HG03342 (cell line): ENCODE data around the gene OR4A47.
"Not testable (repeated sequence)": the region's sequence is repeated elsewhere in the genome, so short reads cannot be mapped to it uniquely, and the experiment has no call there.

ENCODE experiments used
- ATAC-seq: cut with Tn5 transposase; IDR thresholded peaks from one replicate; pipeline ENCODE4 v1.9.1; 2021; ENCODE audit warnings: mild to moderate bottlenecking, moderate library complexity; ENCODE audit not compliant: unreplicated experiment

The OR4A47 gene, protein sequence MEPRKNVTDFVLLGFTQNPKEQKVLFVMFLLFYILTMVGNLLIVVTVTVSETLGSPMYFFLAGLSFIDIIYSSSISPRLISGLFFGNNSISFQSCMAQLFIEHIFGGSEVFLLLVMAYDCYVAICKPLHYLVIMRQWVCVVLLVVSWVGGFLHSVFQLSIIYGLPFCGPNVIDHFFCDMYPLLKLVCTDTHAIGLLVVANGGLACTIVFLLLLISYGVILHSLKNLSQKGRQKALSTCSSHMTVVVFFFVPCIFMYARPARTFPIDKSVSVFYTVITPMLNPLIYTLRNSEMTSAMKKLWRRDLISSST

DNA sequence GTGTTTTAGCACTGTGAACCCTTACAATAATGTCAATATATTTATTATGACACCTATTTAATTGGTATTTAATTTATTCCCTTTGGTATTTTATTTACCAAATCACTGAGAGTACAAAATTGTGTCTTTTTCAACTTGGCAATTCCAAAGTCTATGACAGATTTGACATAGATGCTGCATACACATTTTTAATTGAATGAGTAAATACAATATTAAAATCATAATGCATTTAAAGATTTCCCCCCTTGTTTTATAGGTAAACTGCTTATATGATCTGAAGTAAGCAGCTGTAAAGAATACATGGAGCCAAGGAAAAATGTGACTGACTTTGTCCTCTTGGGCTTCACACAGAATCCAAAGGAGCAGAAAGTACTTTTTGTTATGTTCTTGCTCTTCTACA lies at the start of gene OR4A47:
OR4A47 (plus strand) TSS at position 301 of the 400 bp plus-strand sequence; CDS start at position 301, 0 bp downstream.
- ATAC-seq: not testable (repeated sequence)

DNA sequence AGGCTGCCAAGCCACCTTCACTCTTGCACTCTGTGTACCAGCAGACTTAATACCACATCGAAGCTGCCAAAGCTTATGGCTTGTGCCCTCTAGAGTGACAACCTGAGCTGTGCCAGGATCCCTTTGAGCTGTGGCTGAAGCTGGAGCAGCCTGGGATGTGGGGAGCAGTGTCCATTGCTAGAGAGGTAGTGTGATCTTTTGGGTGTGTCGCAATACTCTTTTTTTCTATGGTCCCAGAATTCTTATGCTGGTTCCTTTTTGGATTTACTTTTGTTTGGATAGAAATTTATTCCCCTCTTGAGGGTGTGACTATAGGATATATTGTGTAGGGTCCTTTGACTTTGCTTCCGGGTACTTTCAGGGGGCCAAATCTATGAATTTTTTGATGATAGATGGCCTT lies 32.7 kb upstream of the OR4A47 start:
- not testable (repeated sequence) for ATAC-seq

DNA sequence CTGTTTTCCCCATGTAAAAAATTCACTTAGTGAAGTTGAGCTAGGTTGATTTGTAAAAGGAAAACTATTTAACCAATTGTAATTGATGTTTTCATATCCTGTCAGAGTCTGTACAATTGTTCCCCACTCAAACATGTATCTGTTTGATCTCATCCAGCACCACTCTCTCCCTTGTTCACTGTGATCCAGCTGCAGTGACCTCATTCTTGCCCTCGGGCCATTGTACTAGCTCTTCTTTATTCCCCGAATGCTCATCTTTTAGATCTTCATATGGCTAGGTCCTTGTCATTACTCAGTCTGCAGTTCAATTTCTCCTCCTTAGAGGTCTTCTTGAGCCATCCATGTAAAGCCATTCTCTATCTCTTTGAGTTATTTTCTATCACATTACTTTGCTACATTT lies 14.6 kb upstream of the OR4A47 start:
- not testable (repeated sequence) for ATAC-seq

DNA sequence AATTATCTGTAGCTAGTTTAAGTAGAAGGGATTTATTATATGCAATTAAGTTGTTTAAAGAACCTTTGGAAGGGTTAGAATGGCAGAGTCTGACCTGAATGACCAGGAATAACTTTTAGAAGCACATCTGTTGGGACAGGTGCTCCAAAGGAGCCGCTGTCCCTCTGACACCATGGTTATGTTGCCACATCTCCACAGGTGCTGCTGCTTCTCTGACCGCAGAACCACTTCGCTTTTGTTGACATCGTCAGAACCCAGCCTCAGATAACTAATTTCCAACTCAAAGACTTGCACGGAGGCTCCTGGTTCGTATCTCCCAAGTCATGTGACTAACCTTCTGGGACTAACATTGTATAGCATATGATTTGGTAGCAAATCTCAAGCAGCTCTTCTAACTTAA lies 13.9 kb upstream of the OR4A47 start:
- not testable (repeated sequence) for ATAC-seq

DNA sequence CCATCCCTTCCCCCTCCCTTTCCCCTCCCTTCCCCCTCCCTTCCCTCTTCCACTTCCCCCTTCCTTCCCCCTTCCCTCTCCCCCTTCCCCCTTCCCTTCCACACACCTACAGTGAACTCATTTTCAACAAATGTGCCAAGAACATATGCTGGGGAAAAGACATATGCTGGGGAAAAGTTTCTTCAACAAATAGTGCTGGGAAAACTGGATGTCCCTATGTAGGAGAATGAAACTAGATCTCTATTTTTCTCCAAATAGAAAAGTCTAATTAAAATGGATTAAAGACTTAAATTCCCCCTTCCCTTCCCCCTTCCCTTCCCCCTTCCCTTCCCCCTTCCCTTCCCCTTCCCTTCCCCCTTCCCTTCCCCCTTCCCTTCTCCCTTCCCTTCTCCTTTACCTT lies 17.6 kb downstream of the OR4A47 start:
- ATAC-seq: not testable (repeated sequence)

DNA sequence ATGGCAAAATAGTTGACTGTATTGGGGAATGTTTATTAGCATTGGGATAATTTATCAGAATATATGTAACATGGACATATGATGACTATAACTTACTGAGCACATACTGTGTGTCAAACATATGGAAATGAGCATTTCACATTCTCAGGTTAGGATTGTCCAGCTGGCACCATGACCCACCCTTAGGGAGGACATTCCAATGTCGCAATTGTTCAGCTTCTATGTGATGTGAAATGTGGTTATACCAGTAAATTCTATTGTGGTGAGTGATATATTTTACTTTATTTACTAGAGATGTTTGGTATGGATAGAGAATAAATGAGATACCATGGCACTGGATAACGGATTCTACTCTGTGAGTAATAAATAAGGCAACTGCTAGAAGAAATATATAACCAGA lies 50.4 kb downstream of the OR4A47 start:
- no peak for ATAC-seq
